Lung microvascular endothelial cell (primary cell): ENCODE results near the gene PTPRN. TPM values are rescaled to one million over a fixed set of nuclear protein-coding genes. Genes with fewer than 3 reads are reported as not detected.
"Not testable (repeated sequence)": the region's sequence is repeated elsewhere in the genome, so short reads cannot be mapped to it uniquely, and the experiment has no call there.

Experiments used
- DNase-seq, 2 donors: peaks; one replicate each; pipeline versions ENCODE4 v3.0.0 to v3.0.0-alpha.2; 2010; ENCODE audit warnings: low read depth in 2 of 2
- total RNA-seq: library from RNA; depleted of rRNA; stranded (reverse); fragments of >200 nt; gene quantifications from 2 replicates; pipeline ENCODE4 v1.2.1, GENCODE V29; 2014

The PTPRN gene
- total RNA-seq = not detected in 2 replicates

- no peak for DNase-seq
These were observed at the start of gene PTPRN for GRCh38 chr2:219309278-219309677. Gene PTPRN, minus strand, starts transcription at chr2:219309401. Its CDS starts 69 bp downstream, at chr2:219309332.

GRCh38 chr2:219358170-219359075 is 49.2 kb upstream of the PTPRN start:
- DNase-seq = no peak

GRCh38 chr2:219356834-219357233 is 47.6 kb upstream of the PTPRN start:
- no peak for DNase-seq

GRCh38 chr2:219354582-219354981 is 45.4 kb upstream of the PTPRN start:
- DNase-seq = no peak

GRCh38 chr2:219353129-219353528 is 43.9 kb upstream of the PTPRN start:
- no peak for DNase-seq

GRCh38 chr2:219352448-219353023 is 43.3 kb upstream of the PTPRN start:
- DNase-seq = peak; percentile 64 to 68

GRCh38 chr2:219350710-219351221 is 41.6 kb upstream of the PTPRN start:
- DNase-seq = no peak

GRCh38 chr2:219350215-219350614 is 41.0 kb upstream of the PTPRN start:
- DNase-seq = no peak

- peak; percentile 38 to 66 for DNase-seq
These were observed 35.7 kb upstream of the PTPRN start for GRCh38 chr2:219344751-219345430.

GRCh38 chr2:219335373-219335786 is 26.2 kb upstream of the PTPRN start:
- no peak for DNase-seq

- no peak for DNase-seq
These were observed 24.9 kb upstream of the PTPRN start for GRCh38 chr2:219334076-219334475.

GRCh38 chr2:219332542-219332941 is 23.3 kb upstream of the PTPRN start, which contains the start of gene RESP18:
Gene RESP18, minus strand, starts transcription at chr2:219332744.
- no peak for DNase-seq

GRCh38 chr2:219331560-219332213 is 22.5 kb upstream of the PTPRN start:
- DNase-seq = peak; percentile 26 to 38

GRCh38 chr2:219327719-219328118 is 18.5 kb upstream of the PTPRN start:
- DNase-seq = no peak

- DNase-seq = no peak
These were observed 16.6 kb upstream of the PTPRN start for GRCh38 chr2:219325657-219326315.

- no peak for DNase-seq
These were observed 15.9 kb upstream of the PTPRN start for GRCh38 chr2:219325136-219325535.

- DNase-seq = no peak
These were observed 14.2 kb upstream of the PTPRN start for GRCh38 chr2:219323434-219323833.

- DNase-seq = no peak
These were observed 5.7 kb upstream of the PTPRN start for GRCh38 chr2:219314804-219315468.

GRCh38 chr2:219312683-219313263 is 3.6 kb upstream of the PTPRN start:
- DNase-seq = not testable (repeated sequence)
